Stimulated activated CD4-positive, alpha-beta T cell treated with anti-CD3 and anti-CD28 coated beads, Interleukin-1b, Interleukin-23, amount 100 ng/mL, for 4 hours (primary cell): ENCODE results near the gene SP1.
A peak's percentile ranks its signal among the peaks of the same experiment; 100 is the strongest.
"Not testable (repeated sequence)": the region's sequence is repeated elsewhere in the genome, so short reads cannot be mapped to it uniquely, and the experiment has no call there.

Source experiments
- DNase-seq, 2 donors: peaks; one replicate each; pipeline ENCODE4 v3.0.0-alpha.2; 2020; ENCODE audit warnings: low read depth in 2 of 2

SP1 gene

DNA sequence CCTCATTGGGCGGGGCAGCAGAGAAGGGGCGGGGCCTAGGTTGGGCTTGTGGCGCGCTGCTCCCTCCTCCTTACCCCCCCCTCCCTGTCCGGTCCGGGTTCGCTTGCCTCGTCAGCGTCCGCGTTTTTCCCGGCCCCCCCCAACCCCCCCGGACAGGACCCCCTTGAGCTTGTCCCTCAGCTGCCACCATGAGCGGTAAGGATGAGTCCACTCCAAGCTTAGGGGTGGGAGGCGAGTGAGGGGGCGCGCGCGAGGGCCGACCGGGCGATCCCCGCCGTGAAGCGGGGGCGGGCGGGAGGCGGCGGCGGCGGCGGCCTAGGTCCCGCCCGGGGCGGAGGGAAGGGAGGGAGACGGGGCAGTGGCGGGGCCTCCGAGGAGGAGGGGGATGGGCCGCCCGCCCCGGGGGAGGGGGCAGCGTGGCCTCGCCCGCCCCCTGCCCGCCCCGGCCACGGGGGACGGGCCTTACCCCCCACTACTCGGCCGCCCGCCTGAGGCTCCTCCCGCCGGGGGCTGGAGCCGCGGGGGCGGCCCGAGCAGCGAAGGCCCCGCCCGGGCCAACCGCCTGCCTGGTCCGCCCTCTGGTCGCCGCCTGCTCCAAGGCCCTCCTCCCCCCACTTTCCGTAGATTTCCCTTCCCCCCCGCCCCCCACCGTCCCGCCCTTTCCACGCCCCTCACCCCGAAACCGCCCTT, at the start of gene SP1:
Gene SP1 (plus strand): TSS at position 73 of the 690 bp plus-strand sequence. CDS start 116 bp downstream, at position 189.
- DNase-seq: peak; percentile 97 to 99

- DNase-seq: no peak
Measured at GRCh38 chr12:53330671-53331070, 49.3 kb upstream of the SP1 start.

DNA sequence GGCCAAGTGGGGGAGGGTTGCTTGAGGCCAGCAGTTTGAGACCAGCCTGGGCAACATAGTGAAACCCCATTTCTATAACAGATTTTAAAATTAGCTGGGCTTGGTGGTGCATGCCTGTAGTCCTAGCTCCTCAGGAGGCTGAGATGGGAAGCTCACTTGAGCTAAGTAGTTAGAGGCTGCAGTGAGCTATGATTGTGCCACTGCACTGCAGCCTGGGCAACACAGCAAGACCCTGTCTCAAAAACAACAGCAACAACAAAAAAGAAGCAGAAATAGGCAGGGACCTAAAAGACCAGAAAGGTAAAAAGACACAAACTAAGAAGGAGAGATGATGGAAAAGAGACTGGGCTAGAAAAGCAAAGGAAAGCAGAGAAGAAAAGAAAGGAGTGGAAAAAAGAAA, 47.6 kb upstream of the SP1 start:
- DNase-seq: not testable (repeated sequence)

GRCh38 chr12:53332744-53333143, 47.2 kb upstream of the SP1 start:
- DNase-seq: no peak

DNA sequence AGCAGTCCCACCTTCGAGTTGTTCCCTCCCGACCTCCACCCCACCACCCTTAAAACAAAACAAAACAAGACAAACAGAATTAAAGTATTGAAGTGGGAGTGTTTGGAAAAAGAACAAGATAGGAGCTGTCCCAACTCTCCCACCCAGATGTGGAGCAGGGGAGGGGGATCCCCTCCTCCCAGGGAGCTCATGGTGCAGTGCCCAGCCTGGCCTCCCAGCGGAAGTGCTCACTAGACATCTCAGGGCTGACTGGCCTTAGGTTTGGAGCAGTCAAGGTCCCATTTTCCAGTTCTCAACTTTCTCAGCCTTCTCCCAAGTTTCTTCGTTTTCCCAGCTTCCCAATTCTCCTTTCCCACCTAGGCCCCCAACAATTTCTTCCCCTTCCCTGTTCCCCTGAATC, 46.7 kb upstream of the SP1 start:
- no peak for DNase-seq

DNA sequence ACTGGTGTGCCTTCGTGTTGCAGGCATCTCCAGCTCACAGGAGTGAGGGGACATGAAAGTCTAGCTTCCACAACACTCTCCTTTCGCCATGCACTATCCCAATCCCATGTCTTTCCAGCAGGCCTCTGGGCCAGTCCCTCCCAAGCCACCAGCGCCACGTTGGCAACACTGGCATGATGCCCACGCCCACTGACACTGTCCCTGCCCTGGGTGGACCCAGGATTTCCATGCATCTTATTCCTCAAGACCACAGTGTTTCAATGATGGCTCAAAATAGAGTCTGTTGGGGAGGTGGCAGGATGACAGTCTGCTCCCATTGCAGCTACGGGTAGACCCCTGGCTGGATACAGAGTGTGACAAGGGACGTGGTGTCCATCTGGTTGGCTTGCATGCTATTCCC, 46.1 kb upstream of the SP1 start:
- DNase-seq: no peak

DNA sequence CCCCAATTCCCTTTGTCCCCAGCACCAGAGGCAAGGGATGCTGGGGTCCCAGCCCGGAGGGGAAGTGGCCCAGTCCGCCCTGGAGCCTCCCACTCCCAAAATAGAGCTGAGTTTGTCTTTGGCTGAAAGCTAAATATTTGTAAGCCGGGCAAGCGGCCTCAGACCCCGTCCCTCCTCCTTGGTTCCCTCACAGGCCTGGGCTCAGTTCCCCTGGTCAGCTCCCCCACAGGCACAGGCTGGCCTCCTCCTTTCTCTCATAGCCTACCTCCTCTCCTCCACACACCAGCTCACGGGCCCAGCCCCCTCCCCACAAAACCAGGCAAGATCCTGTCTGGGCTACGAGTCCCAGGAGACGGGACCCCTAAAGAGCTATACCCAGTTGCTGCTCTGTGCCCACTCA, 45.2 kb upstream of the SP1 start:
- DNase-seq: no peak

DNA sequence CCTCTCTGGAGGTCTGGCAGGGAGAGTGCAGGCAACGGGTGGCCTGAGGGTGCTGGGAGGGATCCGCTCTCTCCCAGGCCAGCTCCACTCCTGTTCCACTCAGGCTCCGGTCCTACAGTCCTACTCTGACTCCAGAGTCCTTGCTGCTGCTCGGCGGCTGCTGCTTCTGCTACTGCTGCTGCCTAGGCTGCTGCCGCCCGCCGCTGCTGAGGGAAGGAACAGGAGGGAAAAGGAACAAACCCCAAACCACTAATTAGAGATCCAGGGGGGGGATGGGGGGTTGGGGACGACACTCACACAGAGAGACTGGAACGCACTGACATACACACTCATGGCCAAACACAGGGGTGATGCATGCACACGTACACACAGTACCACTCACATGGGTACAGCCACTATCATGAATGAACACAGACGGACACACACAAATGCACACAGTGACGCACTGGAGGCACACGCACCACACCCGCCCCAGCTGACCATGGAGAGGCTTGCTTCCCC, 43.7 kb upstream of the SP1 start, which contains the start of gene SP7:
Gene SP7 (minus strand): TSS at position 174 of the 501 bp plus-strand sequence. CDS start 708 bp downstream, outside the sequence.
- no peak for DNase-seq

DNA sequence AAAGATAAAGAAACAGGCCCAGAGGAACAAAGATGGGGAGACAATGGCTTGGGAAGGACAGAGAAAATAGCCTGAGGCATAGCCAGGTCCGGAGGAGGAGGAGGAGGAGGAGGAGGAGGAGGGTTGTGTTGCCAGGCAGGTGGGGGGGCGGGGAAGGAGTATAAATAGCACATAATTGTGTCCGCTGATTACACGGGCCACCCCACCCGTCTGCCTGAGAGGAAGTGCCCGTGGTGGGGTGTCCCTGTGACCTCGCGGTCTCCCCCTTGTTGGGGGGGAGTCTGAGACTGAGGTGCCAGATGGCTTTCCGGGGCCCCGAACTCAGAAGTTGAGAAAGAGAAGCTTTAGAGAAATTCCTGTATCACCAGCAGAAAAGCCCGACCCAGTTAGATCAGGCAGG, 42.0 kb upstream of the SP1 start:
- no peak for DNase-seq

DNA sequence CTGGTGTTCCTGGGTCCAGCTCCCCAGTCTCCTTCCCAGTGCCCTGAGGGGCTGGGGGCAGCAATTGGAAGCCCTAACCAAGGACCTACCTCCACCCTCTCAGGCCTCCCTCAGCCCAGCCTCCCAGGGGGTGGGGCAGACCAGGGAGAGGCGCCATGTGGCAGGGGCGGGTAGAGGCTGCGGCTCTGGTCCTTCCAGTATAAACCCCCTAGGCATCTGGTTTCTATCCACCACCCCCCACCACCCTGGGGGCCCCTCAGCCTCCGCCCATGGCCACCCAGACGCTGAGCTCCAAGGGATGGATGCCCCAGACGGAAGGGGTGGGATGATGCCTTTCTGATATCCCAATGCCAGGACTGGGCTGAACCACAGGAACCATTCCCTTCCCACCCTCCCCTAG, 41.1 kb upstream of the SP1 start:
- no peak for DNase-seq

DNA sequence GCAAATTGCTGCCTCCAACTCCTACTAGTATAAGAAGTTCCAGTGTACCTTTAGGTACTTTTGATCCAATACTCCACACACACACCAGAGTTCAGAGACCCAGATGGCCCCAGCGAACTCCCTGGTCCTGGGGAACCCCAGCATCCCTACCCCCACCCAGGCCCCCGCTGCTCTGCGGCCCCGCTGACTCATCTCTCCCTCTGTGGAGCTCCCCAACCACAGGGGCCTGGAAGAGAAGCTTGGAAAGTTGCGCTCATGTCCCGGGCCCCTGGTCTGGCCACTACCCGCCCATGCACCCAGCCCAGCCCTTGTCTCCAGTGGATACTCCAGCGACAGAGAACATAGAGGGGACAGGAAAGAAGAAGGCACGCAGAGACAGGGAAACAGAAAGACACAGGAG, 39.6 kb upstream of the SP1 start:
- no peak for DNase-seq

GRCh38 chr12:53343449-53343848, 36.5 kb upstream of the SP1 start:
- DNase-seq: no peak

- DNase-seq: no peak
Measured at GRCh38 chr12:53343969-53344368, 36.0 kb upstream of the SP1 start.

- DNase-seq: no peak
Measured at GRCh38 chr12:53344487-53344823, 35.5 kb upstream of the SP1 start.

DNA sequence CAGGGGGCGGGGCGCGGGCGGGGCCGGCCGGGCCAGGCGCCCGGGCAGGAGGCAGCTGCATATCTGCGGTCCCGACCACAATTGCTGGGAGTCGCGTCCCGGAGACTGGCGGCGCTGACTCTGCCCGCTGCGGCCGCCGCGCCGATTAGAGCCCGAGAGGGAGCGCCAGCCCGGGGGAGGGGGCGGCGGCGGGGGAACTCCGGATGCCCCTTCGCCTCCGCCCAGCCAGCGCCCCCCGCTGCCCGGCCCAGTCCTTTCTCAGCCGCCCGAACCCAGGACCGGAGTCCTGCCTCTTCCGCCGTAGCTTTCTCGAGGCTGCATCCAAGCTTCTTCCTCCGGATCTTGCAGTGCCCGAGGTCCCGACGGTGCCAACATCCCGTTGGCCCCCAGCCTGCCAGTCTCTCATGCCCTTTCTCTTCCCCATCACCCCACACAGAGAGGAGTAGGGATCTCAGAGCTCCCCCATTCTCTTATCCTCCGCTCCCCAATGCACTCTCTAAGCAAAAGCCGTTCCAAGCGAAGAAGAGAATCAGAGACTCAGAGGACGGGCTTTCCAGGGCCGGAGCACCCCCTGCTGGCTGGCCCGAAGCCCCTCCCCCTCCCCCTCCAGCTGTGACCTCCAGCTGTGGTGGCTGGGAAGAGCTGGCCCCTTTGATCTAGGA, 35.0 kb upstream of the SP1 start:
- DNase-seq: peak; percentile 57 to 68

- DNase-seq: no peak
Measured at GRCh38 chr12:53345486-53346188, 34.3 kb upstream of the SP1 start.

DNA sequence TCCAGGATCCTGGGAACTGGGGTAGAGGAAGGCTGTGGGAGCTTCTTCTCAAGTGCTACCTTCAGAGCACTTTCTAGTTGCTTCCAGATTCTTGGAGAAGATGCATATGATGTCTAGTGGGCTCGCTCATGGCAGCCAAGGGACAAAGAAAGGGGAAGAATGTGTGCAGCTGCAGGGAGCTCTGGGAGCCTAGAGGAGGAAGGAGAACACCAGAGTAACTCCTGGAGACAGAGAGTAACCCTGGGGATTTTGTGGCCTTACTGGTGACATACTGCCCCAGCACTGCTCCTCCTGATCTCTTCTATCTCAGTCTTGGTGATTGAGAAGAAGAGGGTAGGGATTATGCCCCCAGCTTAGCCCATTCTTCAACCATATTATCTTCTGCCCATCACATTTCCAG, 33.5 kb upstream of the SP1 start:
- no peak for DNase-seq

GRCh38 chr12:53347905-53348304, 32.1 kb upstream of the SP1 start:
- DNase-seq: no peak

GRCh38 chr12:53352331-53353256, 27.4 kb upstream of the SP1 start:
- peak; percentile 60 to 84 for DNase-seq

DNA sequence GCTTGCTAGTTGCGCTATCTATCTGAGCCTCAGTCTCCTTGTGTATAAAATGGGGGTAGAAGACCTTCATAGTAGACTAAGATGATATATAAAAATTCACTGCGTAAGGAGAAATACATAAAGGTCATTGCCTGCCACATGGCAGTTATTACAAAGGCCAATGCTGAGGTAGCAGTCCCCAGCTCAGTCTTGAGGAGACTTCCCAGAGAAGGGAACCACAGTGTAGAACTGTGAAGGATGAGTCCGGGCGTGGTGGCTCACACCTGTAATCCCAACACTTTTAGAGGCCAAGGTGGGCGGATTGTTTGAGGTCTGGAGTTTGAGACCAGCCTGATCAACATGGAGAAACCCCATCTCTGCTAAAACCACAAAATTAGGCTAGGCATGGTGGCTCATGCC, 26.7 kb upstream of the SP1 start:
- DNase-seq: no peak

DNA sequence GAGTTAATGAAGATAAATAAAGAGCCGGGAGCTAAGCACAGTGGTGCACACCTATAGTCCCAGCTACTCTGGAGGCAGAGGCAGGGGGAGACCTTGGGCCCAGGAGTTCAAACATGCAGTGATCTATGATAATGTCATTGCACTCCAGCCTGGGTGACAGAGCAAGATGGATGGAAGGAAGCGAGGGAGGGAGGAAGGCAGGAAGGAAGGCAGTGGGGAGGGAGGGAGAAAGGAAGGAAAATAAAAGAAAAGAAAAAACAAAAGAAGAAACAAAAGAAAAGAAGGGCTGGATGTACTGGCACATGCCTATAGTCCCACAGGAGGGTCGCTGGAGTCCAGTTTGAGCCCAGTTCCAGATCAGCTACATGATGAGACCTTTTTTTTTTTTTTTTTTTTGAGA, 24.9 kb upstream of the SP1 start:
- DNase-seq: no peak
